GM19043 (cell line): ENCODE measurements around the gene CCDC149.
"Not testable (repeated sequence)": the region's sequence is repeated elsewhere in the genome, so short reads cannot be mapped to it uniquely, and the experiment has no call there.

ENCODE experiments used
- ATAC-seq: cut with Tn5 transposase; IDR thresholded peaks from one replicate; pipeline ENCODE4 v1.9.1; 2021; ENCODE audit warnings: low read depth; ENCODE audit not compliant: unreplicated experiment

Gene CCDC149

DNA sequence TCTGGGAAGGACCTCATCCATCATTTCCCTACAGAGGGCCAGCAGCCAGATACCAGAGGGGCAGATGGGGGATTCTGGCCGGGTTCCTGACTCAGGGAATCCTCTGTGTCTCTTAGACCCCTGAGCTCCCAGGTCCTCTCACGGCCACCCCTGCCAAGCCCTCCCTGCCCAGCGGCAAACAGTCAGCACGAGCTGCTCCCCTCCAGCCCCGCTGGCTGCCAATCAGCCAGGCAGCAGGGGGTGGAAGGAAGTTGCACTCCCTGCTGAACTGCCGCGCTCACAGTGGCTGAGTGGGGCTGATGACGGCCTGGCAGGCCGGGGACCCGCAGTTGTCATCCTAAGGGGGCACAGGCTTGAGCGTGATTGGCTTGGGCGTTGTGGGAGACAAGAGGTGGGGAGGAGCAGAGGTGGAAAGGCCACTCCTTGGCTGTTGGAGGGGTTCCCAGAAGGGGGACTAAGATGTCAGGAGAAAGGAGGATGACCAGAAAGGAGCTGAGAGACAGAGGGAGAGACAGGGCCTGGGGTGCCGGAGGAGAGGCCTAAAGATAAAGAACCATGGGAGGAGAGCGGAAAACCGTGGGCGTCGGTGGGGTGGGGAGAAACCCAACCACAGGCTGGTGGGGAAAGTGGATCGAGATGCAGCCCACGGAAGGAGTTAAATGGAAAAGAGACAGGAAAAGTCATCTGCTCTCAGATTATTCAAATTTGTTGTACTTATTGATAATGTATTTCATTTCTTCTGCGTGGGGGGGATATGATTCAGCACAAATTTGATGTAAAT lies 4.4 kb upstream of the CCDC149 start:
- ATAC-seq, result no peak

DNA sequence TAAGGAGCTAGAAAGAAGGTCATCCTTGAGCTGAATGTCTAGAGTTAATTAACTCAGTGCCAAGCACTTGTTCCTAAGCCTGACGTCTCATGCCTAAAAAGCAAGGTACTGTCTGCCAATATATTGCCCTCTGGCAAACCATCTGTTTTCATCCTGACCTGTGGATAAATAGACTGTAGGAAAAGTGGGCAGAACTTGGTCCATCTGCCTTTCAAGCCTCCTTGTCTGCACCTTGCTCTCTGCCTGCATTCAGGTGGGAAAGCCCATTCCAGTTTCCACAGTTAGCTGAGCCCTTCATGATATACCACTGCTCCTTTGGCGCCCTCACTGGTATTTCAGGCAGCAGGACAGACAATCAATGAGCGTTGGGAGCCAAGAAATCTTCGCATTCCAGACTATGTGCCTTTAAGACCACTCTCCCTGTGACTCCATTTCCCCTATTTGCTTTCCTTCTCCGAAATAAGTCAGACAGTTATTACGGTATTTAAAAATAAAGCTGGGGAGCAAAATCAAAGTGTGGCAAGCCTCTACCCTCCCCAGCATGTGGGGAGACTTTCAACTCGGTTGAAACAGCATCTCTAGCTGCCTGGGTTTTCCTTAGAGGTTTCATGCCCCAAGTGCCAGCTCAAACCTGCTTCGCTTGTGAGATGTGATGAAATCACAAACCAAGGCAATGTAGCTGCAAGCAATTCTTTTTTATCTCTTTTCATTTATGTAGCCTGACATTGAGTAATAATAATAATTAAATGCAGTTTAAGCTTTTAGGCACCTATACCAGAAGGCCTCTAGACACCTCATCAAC lies 2.5 kb upstream of the CCDC149 start:
- no peak for ATAC-seq

DNA sequence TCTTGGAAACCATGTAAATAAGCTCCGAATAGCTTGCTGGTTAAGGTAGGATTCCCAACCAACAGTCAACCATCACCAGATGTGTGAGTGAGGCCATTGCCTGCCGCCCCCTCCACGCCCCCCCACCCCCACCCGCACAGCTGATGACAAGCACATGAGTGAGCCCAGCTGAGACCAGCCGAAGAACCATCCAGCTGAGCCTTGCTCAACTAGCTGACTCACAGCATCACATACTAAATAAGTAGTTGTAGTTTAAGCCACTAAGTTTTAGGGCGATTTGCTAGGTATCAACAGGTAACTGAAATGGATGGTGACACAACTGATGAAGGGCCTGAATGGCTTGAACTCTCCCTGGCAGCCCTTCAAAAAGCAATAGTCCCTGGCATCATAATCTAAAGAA lies 1.6 kb upstream of the CCDC149 start:
- ATAC-seq, result no peak

DNA sequence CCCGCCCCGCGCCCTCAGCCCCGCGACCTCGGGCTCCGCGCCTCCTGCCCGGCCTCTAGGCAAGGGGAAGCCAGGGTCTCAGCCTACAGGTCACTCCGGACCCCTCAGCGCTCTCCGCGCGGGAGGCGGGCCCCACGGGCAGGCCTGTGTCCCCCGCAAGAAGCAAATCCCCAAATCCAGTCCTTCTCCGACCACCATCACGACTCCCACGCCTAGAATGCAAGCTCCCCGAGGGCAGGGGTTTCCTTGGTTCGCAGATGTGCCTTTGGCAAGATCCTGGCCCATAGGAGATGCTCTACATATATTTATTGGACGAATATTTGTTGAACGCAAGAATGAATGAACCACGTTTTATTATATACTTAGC lies 260 bp upstream of the CCDC149 start:
- no peak for ATAC-seq

DNA sequence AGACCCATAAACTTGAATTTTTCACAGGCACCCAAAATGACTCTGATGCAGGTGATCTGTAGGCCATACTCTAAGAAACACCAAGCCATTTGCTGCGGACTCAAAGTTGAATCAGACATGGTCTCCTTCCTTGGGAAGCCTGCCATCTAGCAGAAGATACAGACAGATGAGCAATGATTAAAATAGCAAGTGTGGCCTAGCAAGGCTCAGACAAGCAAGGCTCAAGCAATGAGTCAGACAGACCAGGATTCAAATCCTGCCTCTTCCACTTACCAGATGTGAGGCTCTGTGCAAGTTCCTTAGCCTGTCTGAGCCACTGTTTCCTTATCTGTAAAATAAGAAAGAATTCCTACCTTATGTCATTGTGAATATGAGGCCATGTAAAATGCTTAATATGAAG lies 2.3 kb downstream of the CCDC149 start:
- ATAC-seq, result no peak

DNA sequence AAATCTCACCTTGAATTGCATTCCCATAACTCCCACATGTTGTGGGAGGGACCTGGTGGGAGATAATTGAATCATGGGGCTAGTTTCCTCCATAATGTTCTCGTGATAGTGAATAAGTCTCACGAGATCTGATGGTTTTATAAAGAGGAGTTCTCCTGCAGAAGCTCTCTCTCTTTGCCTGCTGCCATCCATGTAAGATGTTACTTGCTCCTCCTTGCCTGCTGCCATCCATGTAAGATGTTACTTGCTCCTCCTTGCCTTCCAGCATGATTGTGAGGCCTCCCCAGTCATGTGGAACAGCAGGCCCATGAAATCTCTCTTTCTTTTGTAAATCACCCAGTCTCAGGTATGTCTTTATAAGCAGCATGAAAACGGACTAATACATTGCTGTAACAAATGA lies 3.2 kb downstream of the CCDC149 start:
- not testable (repeated sequence) for ATAC-seq

DNA sequence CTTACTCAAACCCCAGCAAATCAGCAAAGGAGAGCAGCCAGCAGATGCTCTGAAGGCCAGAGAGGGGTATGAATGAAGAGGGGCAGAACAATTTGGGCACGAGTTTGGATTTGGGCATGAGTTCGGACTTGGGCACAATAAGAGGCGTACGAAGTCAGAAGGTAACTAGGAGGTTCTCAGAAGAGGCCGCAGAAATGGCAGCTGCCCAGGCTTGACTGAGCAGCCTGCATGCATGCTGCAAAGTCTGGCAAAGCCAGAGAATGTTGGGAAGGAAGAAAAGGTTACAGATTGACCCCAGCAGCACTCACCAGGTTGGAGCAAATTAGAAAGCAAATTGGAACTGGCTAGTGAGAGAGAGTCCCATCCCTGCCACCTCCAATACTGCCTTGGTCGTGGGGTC lies 15.2 kb downstream of the CCDC149 start:
- ATAC-seq, result no peak

DNA sequence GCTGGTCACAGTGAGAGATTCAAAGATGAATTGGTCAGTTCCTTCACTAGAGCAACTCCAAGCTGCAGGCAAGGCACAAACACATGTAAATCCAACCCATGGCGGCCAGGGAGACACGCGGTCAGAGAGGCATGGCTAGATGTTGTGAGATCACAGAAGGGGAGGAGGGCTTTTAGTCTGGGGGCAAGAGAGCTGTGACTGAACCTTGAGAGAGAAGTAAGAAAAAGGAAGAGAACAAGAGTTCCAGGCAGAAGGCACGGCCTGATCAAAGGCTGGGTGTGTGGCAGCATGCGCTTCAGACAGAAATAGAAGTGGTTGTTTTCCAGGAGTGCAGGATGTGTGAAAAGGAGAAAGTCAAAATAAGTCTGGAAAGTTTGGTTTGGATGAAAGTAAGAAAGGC lies 15.9 kb downstream of the CCDC149 start:
- ATAC-seq, result no peak

DNA sequence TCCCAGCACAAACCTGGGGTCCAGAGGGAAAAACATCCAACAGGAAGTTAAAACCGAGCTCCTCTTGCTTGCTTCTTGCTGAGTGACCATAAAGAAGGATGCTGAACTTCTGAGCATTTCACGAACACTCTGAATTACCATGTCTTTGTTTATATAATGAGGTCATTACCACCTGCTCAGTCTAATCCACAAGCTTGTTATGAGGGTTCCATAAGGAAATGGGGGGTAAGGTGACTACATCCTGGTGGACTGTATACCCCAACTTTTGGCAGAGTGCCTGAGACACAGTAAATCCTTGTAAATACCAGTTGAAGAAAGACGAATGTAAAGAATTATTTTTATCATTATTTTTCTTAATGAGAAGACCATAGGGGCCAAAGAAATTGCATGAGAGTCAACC lies 16.8 kb downstream of the CCDC149 start:
- no peak for ATAC-seq

DNA sequence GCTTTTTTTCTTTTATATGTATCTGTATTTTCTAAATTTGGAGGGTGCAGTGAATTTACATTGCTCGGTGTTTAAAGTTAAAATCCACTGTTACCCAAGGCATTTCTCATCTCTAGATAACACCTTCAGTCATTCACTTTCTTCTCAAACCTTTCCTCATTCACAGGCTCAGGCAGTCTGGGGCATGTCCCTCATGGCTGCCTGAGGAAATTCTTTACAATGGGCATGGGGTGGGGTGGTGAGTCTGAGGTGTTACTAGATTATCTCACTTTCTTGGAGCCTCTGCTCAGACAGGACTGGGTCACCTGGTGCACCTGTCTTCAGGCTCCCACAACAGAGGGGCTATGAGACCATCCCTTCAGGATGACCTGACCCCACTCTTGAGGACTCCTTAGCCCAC lies 17.4 kb downstream of the CCDC149 start:
- no peak for ATAC-seq

DNA sequence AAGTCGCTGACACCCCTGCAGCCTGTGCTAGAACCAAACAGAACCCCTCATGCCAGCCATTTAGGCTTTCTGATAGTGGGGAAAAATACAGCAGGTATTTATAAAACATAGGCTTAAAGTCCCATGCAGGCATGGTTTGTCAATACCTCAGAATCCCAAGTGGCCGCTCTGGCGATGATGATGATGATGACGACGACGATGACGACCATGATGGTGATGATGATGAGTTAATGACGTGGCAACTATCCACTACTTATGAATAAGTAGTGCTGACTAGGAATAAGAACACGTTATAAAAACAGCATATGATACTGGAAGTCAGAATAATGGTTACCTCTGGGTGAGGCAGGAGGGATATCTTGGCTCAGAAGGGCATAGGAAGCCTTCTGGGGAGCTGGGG lies 18.0 kb downstream of the CCDC149 start:
- ATAC-seq, result no peak

DNA sequence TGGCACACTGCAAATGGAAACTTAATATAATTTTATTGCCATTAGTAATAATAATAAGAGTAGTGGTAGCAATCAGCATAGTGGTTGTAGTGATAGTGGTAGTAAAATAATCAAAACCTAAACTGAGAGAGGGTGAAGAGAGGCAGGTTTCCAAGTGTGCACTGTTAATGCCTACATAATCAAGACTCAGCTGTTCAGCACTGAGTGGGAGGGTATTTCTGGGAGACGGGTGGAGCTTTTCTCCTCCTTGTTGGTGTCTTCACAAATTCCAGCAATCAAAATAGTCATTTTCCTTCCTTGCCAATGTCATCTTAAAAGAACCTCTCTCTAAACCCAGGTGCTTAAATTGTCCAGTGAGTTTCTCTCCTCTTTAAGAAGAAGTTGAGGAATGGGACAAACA lies 18.6 kb downstream of the CCDC149 start:
- ATAC-seq, result no peak

DNA sequence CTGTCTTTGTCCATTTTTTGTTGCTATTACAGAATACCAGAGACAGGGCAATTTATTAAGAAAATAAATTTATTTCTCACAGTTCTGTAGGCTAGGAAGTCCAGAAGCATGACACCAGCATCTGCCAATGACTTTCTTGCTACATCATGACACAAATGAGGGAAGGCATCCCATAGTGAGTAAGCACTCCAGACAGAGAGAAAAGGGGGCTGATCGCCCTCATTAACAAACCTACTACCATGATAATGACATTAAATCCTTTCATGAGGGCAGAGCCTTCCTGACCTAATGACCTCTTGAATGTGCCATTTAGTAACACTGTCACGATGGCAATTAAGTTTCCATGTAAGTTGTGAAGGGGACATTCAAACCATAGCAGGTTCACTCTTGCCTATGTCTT lies 20.1 kb downstream of the CCDC149 start:
- ATAC-seq, result no peak

DNA sequence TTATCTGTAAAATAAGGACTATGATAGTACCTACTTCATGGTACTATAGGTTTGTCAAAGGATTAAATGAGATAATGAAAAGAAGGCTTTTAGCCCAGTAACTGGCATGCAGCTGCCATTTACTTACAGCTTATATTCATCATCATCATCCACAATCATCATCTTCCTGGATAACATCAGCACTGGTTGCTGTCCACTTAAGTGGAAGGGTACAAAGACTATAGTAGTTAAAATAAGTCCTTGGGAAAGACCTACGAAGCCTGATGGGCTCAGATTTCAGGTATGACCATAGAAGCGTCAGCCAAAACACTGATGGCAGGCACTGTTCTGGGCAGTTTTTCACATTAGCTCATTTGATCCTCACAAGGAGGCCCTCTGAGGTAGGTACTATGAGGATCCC lies 20.6 kb downstream of the CCDC149 start:
- no peak for ATAC-seq

DNA sequence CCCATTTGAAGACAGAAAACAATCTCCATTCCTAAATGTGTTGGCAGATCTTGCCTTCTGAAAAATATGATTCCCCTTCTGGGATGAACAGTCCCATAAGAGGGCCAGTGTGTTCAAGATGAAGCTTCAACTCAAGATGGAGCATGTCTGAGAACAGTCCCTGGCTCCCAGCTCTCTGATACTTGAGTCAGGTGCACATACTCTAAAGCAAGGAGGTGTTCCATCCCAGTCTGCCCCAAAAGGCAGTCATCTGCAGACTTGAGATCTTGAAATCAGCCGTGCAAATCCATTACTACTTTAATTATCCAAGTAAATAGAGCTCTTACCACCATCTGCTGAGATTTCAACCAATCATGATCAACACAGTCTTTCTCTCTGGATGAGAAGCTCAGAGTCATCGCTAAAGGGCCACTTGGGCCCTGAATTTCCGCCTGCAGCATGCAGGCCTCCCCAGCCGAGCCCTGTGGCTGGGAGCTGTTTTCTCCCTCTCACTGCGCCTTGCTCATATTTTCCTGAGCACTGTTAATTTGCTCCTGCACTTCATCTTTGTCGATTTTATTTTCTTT lies 22.2 kb downstream of the CCDC149 start:
- ATAC-seq, result no peak

DNA sequence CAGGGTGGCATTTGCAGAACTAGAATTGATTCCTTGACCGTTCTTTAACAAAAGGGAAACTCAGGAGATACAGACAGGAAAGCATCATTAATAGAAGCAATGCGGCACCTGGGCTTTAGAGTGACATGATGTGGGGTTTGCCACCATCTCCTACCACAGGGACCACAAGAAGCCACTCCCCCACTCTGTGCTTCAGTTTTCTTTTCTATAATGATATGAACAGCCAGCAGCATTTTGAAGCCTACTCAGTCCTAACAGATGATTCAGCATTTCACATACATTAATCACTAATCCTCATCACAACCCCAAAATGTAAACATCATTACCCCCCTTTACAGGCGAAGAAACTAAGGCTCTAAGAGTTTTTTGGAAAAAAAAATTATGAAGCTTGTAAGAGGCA lies 22.9 kb downstream of the CCDC149 start:
- no peak for ATAC-seq

DNA sequence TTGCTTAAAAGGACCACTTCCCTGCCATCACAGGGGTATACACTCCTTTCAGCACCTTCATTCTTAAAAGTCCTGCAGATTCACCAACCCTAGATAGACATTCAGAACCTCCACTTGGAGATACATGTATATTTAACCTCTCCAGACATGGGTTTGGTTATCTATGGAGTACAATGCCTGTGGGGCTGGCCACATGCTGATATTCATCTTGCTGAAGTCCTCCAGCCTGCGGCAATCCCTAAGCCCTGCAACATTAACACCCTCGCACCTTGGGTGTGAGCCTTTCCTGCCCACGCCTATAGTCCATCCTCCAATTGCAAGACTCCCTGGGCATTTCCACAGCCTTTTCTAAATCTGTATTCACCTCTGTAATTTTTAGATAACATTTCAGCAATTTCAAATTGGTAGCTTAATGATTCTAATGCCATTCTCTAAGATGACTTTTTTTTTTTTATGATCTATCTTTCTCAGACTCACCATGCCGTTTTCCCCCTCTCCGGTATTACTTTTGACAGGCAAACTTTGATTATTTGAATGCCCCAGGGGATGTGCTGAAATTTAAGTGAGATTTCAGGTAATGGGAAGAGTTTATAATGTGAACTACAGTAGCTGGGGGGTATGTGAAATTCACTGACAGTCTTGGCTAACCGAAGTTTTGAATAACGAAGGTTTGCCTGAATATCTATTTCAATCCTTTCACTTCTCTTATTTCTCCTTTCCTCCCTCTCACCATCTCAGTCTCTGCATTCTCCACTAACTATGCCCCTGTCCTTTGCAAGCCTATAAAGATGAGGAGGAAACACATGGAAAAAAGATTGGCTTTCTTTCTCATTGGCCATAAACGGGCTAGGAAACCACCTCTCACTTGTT lies 24.1 kb downstream of the CCDC149 start:
- ATAC-seq, result no peak

DNA sequence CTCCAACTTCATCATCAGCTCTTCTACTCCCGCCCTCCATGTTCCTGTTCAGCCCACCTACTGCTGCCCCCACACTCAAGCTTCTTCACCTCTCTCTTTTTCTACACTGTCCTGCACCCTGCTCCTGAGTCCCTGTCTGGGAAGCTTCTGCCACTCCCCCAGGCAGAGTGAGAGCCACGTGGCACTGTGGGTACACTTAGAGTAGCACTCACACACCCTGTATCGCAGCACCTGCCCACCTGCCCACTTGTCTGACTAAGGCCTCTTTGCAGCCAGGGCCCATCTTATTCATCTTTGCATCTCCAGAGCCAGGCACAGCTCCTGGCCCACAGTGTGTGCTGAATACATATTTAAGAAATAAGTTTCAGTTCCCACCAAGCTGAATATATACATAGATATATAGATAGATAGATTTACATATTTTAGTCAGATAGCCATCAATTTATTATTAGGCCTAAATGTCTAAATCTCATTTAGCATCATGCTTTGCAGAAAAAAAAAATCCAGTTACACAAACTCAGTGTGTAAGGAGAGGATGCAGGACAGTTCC lies 24.9 kb downstream of the CCDC149 start:
- ATAC-seq, result no peak

DNA sequence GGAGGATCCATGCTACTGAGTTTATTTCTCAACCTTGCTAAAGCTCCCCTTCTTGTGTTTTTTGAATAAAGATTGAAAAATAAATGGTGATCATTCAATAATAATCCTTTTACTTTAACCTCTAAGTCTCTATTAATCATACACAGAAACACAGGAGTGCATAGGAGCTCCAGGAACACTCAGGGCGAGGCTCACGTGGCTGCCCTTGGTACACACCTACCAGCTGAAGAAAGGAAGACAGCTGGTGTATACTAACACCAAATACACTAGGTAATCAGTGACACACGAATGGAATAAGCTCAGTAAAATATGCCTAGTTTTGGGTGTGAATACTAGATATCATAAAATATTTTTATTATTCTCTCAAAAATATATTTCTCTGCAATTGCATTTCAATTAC lies 26.2 kb downstream of the CCDC149 start:
- no peak for ATAC-seq

DNA sequence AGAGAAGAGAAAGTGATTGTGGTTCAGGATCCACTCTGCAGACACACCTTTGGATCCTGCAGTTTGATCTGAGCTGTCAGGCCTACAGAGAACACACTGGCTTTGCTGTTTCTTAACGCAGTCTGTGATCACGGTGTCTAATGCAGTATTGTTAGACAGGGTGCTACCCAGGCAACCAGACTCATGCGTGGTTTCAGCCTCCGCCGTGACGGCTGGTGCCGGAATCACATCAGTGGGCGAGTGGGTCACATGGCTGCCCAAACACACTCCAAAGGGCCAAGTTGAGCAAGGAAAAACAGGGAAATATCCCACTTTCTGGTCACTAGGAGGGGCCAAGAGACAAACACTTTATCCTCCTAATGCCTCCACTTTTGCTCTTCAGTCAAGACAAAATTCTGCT lies 27.5 kb downstream of the CCDC149 start:
- no peak for ATAC-seq

DNA sequence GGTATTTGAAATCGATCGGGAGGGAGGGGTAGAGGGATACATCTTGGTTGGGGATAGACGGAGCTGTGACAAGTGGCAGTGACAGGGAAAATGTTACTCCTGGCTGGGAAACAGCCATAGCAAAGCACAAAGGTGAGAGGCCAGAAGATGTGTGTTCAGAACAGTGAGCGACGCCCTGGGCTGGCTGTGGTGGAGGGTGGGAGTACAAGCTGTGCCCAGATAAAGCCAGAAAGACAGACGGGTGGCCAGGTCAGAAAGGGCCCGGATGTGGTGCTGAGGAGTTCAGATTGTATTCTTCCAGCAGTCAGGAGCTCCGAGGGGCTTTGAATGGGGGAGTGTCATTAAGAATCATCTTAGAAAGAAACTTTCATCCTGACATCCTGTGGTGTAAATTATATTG lies 27.9 kb downstream of the CCDC149 start:
- ATAC-seq, result no peak
